Left cardiac atrium (tissue), 4 donors: ENCODE data around the gene SAMD7. TPM values are rescaled to one million over a fixed set of nuclear protein-coding genes. Genes with fewer than 3 reads are reported as not detected.

Experiments used
- ATAC-seq, 2 donors: fragments of 200-7000 bp; cut with Tn5 transposase; one replicate each; pipeline ENCODE4 v1.9.1; 2020; ENCODE audit warnings: mild to moderate bottlenecking in 2 of 2, moderate library complexity in 2 of 2
- DNase-seq: peaks from one replicate; pipeline ENCODE4 v3.0.0-alpha.2; 2020
- intact Hi-C, 2 donors: fragments of 100-400 bp; cut with DNase I; formaldehyde crosslinking; loops; one replicate each; pipeline versions ENCODE4 v1.14.1 to v1.15.1; 2022 to 2023
- long read RNA-seq: library from polyadenylated mRNA; unstranded; transcript quantifications from one replicate; pipeline ENCODE4 v2.0.0, GENCODE V29; 2021
- total RNA-seq, 2 donors: library from RNA; stranded (reverse); fragmentation: NEBNext Ultra II Directional; extraction: Animal tissue kit (Norgen Biotek cat#: 25700); gene quantifications; one replicate each; pipeline ENCODE4 v1.2.1, GENCODE V29; 2021
- donor health status: DM: no; HTN: yes; CAD: no.
- donor health status: DM: no; HTN: yes; CAD: no; lungs with severe emphysema.
- donor health status: DM: yes; HTN: yes; CAD: no.
- donor health status: Dilated cardiomyopathy.

Gene SAMD7, protein sequence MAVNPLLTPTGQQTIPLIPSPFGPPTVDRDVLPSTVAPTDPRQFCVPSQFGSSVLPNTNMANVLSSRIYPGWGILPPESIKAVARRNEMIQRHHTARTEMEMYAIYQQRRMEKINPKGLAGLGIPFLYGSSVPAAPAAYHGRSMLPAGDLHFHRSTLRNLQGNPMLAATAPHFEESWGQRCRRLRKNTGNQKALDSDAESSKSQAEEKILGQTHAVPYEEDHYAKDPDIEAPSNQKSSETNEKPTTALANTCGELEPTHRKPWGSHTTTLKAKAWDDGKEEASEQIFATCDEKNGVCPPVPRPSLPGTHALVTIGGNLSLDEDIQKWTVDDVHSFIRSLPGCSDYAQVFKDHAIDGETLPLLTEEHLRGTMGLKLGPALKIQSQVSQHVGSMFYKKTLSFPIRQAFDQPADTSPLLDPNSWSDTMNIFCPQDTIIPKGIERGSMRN
- total RNA-seq, result not detected
- long read RNA-seq, result 0 reads

DNA sequence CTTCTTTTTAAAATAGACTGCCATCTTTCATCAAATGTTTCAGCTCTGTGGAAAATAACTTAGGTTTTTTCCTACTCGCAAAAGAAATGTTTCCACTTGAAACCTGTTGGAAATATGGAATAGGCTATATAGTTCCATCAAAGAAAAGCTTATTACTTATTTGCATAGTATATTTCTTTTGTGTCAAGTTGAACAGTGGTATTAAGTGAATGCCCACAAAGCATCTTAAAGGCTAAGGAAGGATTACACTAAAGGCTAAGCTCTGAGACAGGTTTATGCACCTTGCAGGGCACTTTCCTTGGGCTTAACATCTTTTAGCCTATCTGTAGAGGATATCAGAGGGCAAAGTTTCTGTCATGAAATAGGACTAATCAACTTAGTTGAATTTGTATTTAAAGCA is at the start of gene SAMD7:
Gene SAMD7 (plus strand): TSS at position 301 of the 400 bp plus-strand sequence. CDS start 7,927 bp downstream, outside the sequence.
- DNase-seq (no peak), ATAC-seq (no peak)
- intact Hi-C loops, result no loop called here

DNA sequence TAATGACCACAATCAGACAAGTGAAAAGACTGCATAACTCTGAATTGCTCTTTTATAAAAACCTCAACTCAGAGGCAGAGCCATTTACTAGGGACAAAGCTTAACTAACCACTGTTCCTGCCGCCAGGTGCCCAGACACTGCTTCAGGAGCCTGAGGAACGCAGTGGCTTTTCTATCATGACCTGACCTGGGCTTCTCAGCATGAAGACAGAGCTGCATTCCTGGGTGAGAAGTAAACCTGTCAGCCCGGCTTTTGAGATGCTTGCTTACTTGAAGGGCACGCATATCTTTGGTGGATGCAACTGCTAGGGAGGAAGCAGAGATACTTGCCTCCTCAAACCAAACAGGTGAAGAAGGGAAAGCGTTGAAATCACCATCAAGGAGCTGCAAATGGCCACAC is 49.5 kb upstream of the SAMD7 start:
- intact Hi-C loops, result no loop called here
- ATAC-seq (no peak), DNase-seq (no peak)

DNA sequence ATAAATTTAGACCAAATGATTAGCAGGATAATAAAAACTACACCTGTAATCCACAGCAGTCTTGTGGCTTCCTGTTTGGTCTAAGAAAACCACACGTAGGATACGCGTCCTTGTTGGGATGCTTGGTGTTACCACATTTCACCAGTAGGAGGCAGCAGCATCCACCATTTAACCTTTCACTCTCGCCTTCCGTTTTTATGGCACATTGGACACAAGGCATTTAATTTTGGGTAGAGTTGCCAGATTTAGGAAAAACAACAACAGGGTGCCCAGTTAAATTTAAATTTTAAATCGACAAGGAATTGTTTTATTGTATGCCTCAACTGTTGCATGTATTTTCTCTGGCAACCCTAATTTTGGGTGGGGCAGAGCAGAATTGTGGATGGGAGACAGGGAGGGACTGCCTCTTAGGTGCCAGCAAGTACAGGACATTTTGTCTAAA is 47.9 kb upstream of the SAMD7 start:
- ATAC-seq, result peak; percentile 63 to 87
- DNase-seq, result peak; percentile 43
- intact Hi-C loops, result no loop called here

DNA sequence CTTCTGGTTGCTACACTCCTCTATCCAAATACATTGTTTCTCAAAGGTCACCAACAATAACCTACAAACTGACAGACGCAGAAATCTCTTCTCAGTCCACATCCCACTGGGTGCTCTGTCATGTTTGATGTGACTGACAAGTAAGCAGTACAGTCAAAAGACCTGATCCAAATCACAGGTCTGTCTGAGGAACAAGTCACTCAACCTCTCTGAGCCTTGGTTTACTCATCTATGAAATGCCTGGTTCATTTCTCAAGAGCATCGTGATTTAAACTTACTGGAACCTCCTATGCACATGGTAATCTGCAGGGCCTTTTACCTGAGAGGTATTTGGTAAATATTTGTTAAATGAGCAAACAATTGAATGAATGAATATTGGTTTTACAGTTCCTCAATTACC is 47.1 kb upstream of the SAMD7 start:
- ATAC-seq (no peak), DNase-seq (no peak)
- intact Hi-C loops, result loop anchor here in 1 of 2 donors (2.0 kb wide), 1 partner anchor 103 kb away; the partner anchor contains the start of gene SEC62

DNA sequence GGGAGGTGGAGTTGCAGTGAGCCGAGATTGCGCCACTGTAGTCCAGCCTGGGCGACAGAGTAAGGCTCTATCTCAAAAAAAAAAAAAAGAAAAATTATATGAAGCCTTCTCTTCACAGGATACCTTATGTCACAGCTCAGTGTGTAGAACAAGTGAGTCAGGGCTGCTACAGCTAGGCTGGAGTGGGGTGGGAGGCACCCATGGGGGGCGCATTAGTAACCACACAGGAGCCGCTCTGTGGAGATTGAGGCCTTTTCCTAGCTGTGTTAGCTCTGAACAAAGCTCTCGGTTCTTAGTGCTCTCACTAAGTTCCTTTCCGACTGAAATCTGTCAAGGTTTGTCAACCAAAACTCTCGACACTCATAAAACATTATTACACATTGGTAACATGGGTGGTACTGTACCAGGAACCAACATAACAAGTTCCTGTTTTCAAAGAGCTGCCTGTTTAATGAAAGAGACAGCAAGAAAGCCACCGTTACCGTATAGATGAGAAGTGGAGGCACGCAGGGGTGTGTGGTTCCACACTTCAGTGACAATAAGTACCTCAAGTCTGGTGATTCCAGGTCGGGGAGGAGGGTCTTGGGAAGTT is 46.1 kb upstream of the SAMD7 start:
- ATAC-seq (no peak), DNase-seq (no peak)
- intact Hi-C loops, result loop anchor here in 1 of 2 donors (2.0 kb wide), 1 partner anchor 102 kb away; the partner anchor contains the start of gene SEC62

DNA sequence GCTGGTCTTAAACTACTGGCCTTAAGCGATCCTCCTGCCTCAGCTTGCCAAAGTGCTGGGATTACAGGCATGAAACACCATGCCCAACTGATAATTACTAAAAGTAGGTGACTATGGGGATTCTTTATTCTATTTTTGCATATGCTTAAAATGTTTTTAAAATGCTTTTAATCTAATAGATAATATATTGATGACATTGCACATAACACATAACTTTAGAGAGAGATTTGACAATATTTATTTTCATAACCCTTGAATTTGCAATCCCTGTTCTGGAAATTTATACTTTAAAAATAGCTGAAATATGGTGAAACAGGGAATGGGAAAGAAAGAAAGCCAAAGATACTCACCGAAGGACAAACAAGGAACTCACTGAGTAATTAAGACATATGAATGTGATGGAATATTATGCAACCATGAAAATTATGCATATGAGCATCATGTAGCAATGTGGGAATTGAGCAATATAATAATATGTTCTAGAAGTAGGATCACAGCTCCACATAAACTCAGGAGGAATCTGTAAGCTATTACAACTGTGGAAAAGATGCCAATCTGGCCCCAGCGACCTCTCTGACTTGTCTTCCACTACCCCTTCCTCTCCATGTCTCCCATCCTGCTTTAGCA is 43.7 kb upstream of the SAMD7 start:
- ATAC-seq (no peak), DNase-seq (no peak)
- intact Hi-C loops, result no loop called here

DNA sequence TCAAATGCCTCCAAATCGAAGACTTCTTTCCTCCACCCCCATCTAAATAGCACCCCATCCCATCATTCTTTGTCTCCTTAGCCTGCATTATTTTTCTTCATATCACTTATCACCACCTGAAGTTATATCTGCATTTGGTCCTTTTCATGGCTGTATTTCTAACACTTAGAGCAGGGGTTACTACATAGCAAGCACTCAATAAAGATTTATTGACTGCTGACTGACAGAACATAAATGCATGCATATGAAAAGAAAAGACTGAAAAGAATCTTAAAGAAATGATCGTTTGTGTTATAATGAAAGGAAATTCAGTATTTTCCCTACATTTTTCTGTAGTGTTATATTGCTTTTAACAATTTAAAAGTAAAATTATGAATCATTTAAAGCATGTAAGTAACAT is 43.0 kb upstream of the SAMD7 start:
- DNase-seq (no peak), ATAC-seq (no peak)
- intact Hi-C loops, result no loop called here

DNA sequence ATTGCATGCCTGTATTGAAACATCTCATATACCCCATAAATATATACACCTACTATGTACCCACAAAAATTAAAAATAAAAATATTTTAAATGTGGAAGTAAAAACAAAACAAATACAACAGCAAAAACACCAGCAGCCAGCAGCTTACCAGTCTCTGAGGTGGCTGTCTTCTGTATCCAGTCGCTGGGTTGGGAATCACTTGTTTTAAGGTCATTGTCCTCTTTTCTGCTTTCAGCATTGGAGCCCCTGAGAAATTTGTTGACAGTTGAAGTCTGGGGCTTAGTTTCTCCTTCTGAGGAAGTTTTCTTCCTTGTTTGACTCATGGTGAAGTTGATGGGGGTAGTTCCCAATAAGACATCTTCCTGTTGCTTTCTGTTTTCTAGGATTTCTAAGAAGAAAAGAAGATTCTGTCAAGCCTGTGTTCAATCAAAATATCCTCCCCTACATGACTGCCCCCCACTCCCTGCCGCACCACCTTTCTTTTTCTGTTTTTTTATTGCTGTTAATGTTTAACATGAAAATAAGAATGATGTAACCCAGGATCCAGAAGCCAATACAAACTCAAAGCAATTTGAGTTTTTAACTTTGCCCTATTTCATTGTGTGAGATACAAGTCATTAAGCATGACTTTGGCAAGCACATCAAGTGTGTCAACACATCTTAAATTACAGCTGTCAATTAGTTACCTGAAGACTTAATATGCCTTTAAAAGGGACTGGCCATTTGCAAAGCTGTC is 41.7 kb upstream of the SAMD7 start, which contains the start of gene LRRC31:
Gene LRRC31 (minus strand): TSS at position 452 of the 737 bp plus-strand sequence. CDS start 128 bp downstream, at position 324.
- ATAC-seq (no peak), DNase-seq (no peak)
- intact Hi-C loops, result no loop called here

DNA sequence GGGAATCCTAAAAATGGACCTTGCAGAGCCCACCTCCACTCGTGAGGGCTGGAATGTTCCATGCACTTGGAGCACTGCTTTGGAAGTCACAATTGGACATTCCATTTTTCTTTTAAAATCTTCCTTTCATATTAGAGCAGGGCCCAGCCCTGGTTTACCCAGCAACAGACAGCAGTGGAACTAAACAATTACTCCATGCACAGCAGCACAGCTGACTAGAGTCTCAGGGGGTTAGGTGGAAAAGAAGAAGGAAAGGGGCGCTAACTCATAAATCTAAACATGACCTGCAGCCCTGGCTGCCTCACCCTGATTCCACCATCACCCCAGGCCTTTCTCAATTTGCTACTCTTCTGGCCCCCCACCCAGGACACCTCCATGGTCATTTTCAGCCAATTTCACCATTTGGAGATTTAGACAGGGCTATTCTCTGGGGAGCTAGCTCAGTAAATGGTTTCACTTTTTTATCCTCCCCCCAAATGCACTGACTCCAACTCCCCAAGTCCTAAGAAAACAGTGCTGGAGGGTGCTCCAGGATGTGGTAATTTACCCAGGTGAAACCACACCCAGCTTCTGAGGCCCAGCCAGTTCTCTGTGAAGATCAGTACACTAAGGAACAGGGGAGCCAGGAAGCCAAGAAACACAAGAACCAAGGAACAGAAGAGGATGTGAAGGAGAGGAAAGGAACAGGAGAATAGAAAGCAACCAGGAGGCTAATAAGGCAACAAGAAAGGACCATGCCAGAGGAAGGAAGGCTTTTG is 40.1 kb upstream of the SAMD7 start:
- DNase-seq, result no peak
- intact Hi-C loops, result no loop called here
- ATAC-seq, result no peak

DNA sequence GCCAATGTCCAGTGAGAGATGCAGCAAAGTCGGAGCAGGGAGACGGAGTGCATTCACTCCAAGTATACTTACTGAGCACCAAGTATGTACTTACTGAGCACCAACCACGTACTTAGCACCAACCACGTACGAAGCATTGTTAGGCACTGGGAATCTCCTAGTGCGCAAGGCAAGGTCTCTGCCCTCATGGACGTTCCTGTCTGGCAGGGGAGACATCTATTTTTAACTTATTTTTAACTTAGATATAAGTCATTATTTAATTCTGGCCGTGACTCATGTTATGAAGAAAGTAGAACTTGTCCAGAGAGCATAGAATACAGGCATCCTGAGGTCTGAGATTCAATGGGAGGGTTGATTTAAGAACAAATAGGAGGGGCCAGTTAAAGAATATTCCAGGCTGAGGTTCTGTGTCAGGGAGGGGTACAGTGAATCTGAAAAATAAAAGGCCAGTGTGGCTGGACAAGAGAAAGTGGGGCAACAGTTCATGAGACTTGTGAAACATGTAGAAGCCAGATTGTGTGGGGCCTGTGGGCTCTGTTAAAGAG is 32.3 kb upstream of the SAMD7 start:
- DNase-seq (no peak), ATAC-seq (peak in 1 of 2 donors; percentile 27)
- intact Hi-C loops, result no loop called here

DNA sequence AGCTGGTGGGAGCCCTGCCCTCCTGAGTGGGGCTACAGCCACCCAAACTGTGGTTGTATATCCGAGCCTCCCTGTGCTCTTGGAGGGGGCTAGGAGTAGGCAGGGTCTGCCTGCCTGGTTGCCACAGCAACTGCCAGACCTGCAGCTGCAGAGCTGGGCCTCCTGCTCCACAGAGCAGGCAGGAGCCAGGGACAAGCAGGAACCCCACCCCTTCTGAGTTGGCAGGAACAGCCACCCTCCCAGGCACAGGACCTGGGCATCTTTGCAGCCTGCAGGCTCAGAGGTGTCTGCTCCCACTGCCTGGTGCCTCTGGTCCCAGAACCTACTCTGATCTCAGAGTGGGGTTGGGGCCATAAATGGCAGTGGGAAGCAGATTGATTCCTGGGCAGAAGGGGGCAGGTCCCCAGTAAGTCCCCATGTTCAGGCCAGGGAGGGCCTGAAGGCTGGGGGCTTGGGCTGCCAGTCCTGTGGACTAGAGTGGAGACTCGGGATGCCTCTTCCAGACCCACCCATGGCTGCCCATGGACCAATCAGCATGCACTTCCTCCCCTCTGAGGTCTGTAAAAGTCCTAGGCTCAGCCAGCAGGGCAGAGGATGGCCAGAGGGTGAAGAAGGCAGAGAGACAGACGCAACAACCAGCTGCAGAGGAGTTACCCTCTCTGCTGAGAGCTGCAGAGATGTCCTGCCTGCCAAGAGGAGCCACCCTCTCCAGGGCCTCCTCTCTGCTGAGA is 31.4 kb upstream of the SAMD7 start:
- no peak for DNase-seq
- intact Hi-C loops, result no loop called here
- ATAC-seq, result no peak

DNA sequence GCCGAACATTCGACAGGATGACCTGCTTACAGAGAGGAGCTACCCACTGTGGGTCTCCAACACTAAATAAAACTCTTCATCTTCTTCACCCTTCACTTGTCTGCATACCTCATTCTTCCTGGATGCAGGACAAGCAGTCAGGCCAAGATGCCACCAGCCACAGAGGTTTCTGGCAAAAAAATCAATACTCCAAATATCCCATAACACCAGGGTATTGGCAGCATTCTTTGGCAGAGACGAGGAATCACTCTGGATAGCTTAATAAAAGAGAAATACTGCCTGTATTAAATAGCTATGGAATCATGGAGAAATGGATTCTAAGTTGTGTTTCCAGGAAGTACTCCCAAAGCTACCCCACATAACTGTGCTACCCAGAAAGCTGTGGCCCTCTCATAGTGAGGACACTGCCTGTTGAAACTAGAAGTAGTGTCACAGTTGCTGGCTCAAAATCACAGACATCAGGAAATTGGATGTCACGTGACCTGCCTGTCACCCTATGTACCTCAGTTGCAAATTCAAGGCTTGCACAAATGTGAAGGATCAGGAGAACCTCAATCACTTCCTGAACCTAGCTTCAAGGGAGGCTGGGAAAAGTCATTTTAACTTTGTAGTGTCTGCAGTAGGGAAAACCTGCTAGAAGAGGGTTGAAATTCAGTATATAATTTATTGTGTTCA is 30.7 kb upstream of the SAMD7 start:
- DNase-seq, result no peak
- intact Hi-C loops, result no loop called here
- ATAC-seq, result no peak

DNA sequence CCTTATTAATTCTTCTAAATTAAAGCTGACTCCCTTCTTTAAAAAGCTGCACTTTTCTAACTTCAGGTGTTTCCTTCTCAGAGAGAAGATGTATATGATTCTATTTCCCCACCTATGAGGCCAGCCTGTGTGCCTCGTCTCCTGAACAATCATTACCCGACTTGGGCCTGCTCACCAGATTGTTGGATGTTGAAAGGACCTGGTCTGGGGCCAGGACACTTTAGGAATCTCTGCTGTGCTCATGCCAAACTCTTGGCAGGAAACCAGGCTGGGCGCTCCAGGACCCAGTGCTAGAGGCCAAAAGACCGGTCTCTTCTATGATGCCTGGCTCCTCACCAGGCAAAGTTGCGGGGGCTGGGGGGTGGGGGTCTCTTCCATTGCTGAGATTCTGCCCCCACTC is 24.7 kb upstream of the SAMD7 start:
- DNase-seq, result peak; percentile 80
- intact Hi-C loops, result no loop called here
- ATAC-seq, result peak; percentile 97 to 99

DNA sequence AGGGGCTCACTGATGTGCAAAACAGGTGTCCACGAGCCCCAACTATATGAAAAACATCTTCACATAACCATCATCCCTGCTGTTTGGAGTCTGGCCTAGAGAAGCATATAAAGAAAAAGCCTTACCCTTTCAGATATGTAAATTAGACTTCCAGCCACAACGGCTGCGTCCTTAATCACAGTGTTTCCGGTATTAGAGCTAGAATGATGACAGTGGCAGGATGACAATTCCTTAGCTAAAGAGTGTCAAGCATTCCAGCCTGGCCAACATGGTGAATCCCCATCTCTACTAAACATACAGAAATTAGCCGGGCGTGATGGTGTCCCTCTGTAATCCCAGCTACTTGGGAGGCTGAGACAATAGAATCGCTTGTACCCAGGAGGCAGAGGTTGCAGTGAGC is 19.5 kb upstream of the SAMD7 start:
- intact Hi-C loops, result no loop called here
- ATAC-seq (no peak), DNase-seq (no peak)

DNA sequence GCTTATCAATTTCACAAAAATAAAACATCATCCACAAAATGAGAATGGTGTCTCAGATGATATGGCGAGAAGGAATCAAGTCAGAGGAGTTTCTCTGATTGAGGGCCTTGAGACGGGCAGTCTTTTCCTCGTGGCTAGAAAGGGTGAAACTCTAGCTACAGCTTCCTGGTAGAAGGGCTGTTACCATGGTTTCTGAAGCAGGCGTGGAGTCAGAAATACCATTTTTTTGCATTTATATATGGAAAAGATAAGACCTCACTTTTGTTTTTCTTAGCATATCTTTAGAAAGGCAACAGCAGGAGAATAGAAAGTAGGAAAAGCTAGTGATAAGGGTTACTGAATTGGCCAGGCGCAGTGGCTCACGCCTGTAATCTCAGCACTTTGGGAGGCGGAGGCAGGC is 17.3 kb upstream of the SAMD7 start:
- DNase-seq (no peak), ATAC-seq (no peak)
- intact Hi-C loops, result no loop called here

DNA sequence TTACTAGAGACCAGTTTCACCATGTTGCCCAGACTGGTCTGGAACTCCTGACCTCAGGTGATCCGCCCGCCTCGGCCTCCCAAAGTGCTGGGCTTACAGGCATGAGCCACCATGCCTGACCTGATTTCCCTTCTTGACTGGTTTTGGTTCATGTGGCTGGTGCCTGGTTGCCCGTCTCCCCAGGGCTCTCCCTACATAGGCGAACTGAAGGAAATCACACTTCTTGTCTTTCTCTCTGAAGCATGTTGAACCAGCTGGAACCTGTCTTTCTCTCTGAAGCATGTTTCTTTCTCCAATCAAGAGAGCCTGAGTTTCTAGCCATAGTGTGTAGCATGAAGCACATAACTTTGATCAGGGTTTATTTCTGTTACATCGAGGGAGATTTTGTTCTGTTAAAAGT is 16.3 kb upstream of the SAMD7 start:
- DNase-seq, result no peak
- ATAC-seq, result no peak
- intact Hi-C loops, result no loop called here

DNA sequence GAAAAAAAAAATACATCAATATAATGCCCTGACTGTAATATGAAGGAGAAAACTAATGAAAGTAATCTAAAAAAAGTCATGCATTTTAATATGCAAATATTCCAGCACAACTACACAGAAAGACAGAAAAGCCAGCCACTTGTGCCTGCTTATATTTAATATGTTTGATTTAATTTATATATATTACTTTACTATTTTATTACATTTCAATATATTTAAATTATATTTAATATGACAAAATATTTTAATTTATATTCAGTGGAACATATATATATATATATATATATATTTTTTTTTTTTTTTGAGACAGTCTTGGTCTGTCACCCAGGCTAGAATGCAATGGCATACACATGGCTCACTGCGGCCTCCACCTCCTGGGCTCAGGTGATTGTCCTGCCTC is 14.1 kb upstream of the SAMD7 start:
- DNase-seq (no peak), ATAC-seq (no peak)
- intact Hi-C loops, result no loop called here
